ENCODE measurements around the gene NDUFS6. TPM values are rescaled to one million over a fixed set of nuclear protein-coding genes. Genes with fewer than 3 reads are reported as not detected.

The NDUFS6 gene
- total RNA-seq, 4 donors from 2014 or later = 28.2 to 62.0 (median 40.3) TPM

GRCh38 chr5:1759378-1759970 lies 41.7 kb upstream of the NDUFS6 start:
- H3K4me1 ChIP-seq = no peaks in the 10 kb centered on the region
- H3K27me3 ChIP-seq = peaks cover 0 to 5% of the 10 kb centered on the region in 2 donors
- H3K36me3 ChIP-seq = no peaks in the 10 kb centered on the region
- 78 to 79% methylated on average over 12 to 13 of the region's 13 CpGs for WGBS, 2 donors
- peak in 1 of 2 donors; percentile 5 for DNase-seq (ENCODE audit: low spot score in 2 of 2)
- H3K9me3 ChIP-seq = no peaks in the 10 kb centered on the region
- no peak overlapping the region for H3K27ac ChIP-seq
- no peak overlapping the region for H3K4me3 ChIP-seq
- TF ChIP-seq EP300 (IDR thresholded peaks at IDR 0.05) = no peak
- no peak for TF ChIP-seq CTCF (IDR thresholded peaks at IDR 0.05)
- no peak for TF ChIP-seq POLR2A (IDR thresholded peaks at IDR 0.05)

- no peaks in the 10 kb centered on the region for H3K4me1 ChIP-seq
- no peak for DNase-seq (ENCODE audit: low spot score in 2 of 2)
- H3K27me3 ChIP-seq = peaks cover 0 to 12% of the 10 kb centered on the region in 2 donors
- no peak overlapping the region for H3K4me3 ChIP-seq
- no peaks in the 10 kb centered on the region for H3K9me3 ChIP-seq
- no peak for TF ChIP-seq POLR2A (IDR thresholded peaks at IDR 0.05)
- TF ChIP-seq EP300 (IDR thresholded peaks at IDR 0.05) = no peak
- TF ChIP-seq CTCF (IDR thresholded peaks at IDR 0.05) = no peak
- no peaks in the 10 kb centered on the region for H3K36me3 ChIP-seq
- WGBS, 2 donors = 82 to 86% methylated on average over 4 of the region's 4 CpGs
- H3K27ac ChIP-seq = no peak overlapping the region
These were observed 41.0 kb upstream of the NDUFS6 start for GRCh38 chr5:1760231-1760630.

GRCh38 chr5:1760656-1761452 lies 40.4 kb upstream of the NDUFS6 start:
- H3K4me3 ChIP-seq = no peak overlapping the region
- no peaks in the 10 kb centered on the region for H3K4me1 ChIP-seq
- peak in 1 of 2 donors; percentile 1 for DNase-seq (ENCODE audit: low spot score in 2 of 2)
- 73 to 78% methylated on average over 27 of the region's 28 CpGs for WGBS, 2 donors
- TF ChIP-seq EP300 (IDR thresholded peaks at IDR 0.05) (no peak), CTCF (IDR thresholded peaks at IDR 0.05) (no peak), POLR2A (IDR thresholded peaks at IDR 0.05) (no peak)
- H3K9me3 ChIP-seq = no peaks in the 10 kb centered on the region
- no peak overlapping the region for H3K27ac ChIP-seq
- H3K36me3 ChIP-seq = no peaks in the 10 kb centered on the region
- peaks cover 0 to 18% of the 10 kb centered on the region in 2 donors for H3K27me3 ChIP-seq

- Histone ChIP-seq H3K27ac (no peak overlapping the region), H3K4me3 (no peak overlapping the region), H3K36me3 (no peaks in the 10 kb centered on the region), H3K27me3 (peaks cover 0 to 22% of the 10 kb centered on the region in 2 donors), H3K9me3 (no peaks in the 10 kb centered on the region), H3K4me1 (no peaks in the 10 kb centered on the region)
- WGBS, 2 donors = 80 to 84% methylated on average over 11 of the region's 11 CpGs
- TF ChIP-seq POLR2A (IDR thresholded peaks at IDR 0.05) (no peak), EP300 (IDR thresholded peaks at IDR 0.05) (no peak), CTCF (IDR thresholded peaks at IDR 0.05) (no peak)
- DNase-seq (ENCODE audit: low spot score in 2 of 2) = no peak
These were observed 39.8 kb upstream of the NDUFS6 start for GRCh38 chr5:1761453-1761755.

- H3K27ac ChIP-seq = no peak overlapping the region
- H3K9me3 ChIP-seq = no peaks in the 10 kb centered on the region
- 76 to 80% methylated on average over 25 of the region's 25 CpGs for WGBS, 2 donors
- no peak overlapping the region for H3K4me3 ChIP-seq
- TF ChIP-seq EP300 (IDR thresholded peaks at IDR 0.05) (no peak), POLR2A (IDR thresholded peaks at IDR 0.05) (no peak), CTCF (IDR thresholded peaks at IDR 0.05) (no peak)
- H3K27me3 ChIP-seq = peaks cover 0 to 22% of the 10 kb centered on the region in 2 donors
- DNase-seq (ENCODE audit: low spot score in 2 of 2) = no peak
- H3K36me3 ChIP-seq = no peaks in the 10 kb centered on the region
- no peaks in the 10 kb centered on the region for H3K4me1 ChIP-seq
These were observed 38.9 kb upstream of the NDUFS6 start for GRCh38 chr5:1762121-1762882.
